GM06990 (cell line): ENCODE results near the gene RGS18.

ENCODE experiments used
- DNase-seq: peaks from one replicate; pipeline ENCODE4 v3.0.0-alpha.2; 2011; ENCODE audit not compliant: insufficient read length; ENCODE audit errors: extremely low read depth
- H3K27me3 ChIP-seq: replicated peaks from 2 replicates; pipeline ENCODE4 v1.6.0; 2011; ENCODE audit warnings: low read length; ENCODE audit not compliant: control insufficient read depth, insufficient read depth
- H3K36me3 ChIP-seq: 2 replicates; pipeline ENCODE4 v1.5.1; 2011; ENCODE audit warnings: low read length; ENCODE audit not compliant: control insufficient read depth, insufficient read depth
- H3K4me3 ChIP-seq: replicated peaks from 2 replicates; pipeline ENCODE4 v1.5.1; 2011; ENCODE audit warnings: low read depth, mild to moderate bottlenecking, control low read depth, low read length
- CTCF ChIP-seq: IDR thresholded peaks from 2 replicates; pipeline ENCODE4 v1.5.1; 2011; ENCODE audit warnings: low read length, control low read depth, mild to moderate bottlenecking, inconsistent platforms; ENCODE audit not compliant: insufficient read depth, poor library complexity, severe bottlenecking

RGS18 gene

DNA sequence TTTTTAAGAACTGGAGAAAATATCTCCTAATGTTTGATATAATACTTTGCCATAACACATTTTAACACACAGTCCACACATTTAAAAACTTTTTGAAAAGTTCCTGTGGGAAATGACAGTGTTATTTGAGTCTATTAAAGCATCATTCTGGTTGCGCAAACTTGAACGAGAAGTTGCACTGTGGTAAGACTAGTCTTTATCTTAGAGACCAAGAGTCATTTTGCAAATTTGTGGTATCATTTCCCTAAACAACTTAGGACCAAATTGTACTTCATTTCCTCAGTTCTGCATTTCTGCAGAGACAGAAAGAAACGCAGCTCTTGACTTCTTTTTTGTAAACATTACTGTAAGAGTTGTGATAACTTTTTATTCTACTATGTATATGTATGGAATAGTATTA is at the start of gene RGS18:
TSS of gene RGS18 (plus strand) at position 282 of the 400 bp plus-strand sequence. CDS start 176 bp downstream, outside the sequence.
- H3K27me3 ChIP-seq: no peaks in the 10 kb centered on the region
- no peak for TF ChIP-seq CTCF
- no peaks in the 10 kb centered on the region for H3K36me3 ChIP-seq
- DNase-seq: no peak
- no peak within 1 kb of the TSS for H3K4me3 ChIP-seq

- no peaks in the 10 kb centered on the region for H3K36me3 ChIP-seq
- H3K27me3 ChIP-seq: no peaks in the 10 kb centered on the region; the same call in 1 of the 2 replicates
- DNase-seq: no peak
- no peak overlapping the region for H3K4me3 ChIP-seq
- TF ChIP-seq CTCF: no peak
Measured at GRCh38 chr1:192109576-192109975, 48.7 kb upstream of the RGS18 start.

- no peak overlapping the region for H3K4me3 ChIP-seq
- no peak for DNase-seq
- no peaks in the 10 kb centered on the region for H3K27me3 ChIP-seq
- TF ChIP-seq CTCF: no peak
- H3K36me3 ChIP-seq: no peaks in the 10 kb centered on the region
Measured at GRCh38 chr1:192115000-192115399, 43.3 kb upstream of the RGS18 start.

GRCh38 chr1:192118881-192119405 is 39.3 kb upstream of the RGS18 start:
- no peak for TF ChIP-seq CTCF
- no peak for DNase-seq
- Histone ChIP-seq H3K27me3 (no peaks in the 10 kb centered on the region), H3K4me3 (no peak overlapping the region), H3K36me3 (no peaks in the 10 kb centered on the region)

- Histone ChIP-seq H3K36me3 (no peaks in the 10 kb centered on the region), H3K27me3 (no peaks in the 10 kb centered on the region), H3K4me3 (no peak overlapping the region)
- no peak for DNase-seq
- no peak for TF ChIP-seq CTCF
Measured at GRCh38 chr1:192119701-192120100, 38.6 kb upstream of the RGS18 start.

DNA sequence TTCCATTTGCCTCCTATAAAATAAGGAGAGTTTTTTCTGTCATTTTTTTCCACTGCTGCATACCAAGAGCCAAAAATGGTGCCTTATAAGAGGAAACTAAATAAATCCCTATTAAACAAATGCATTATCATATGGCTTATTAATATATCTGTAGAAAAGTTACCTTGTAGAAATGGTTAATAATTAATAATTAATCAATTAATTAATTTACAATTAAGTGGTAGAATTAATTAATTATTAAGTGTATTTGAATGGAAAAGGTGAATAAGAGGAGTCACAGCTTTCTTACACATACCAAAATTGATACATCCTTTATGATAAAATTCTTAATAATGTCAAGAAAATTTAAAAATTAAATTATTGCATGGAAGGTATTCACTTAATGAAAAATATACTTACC is 35.6 kb upstream of the RGS18 start:
- Histone ChIP-seq H3K36me3 (no peaks in the 10 kb centered on the region), H3K27me3 (no peaks in the 10 kb centered on the region), H3K4me3 (no peak overlapping the region)
- no peak for DNase-seq
- TF ChIP-seq CTCF: no peak
